ENCODE measurements around the gene PNPLA7.

Gene PNPLA7

GRCh38 chr9:137422604-137423513, 127.3 kb downstream of the PNPLA7 start, which contains the start of the genes EXD3 and NOXA1:
Gene EXD3, minus strand, starts transcription at chr9:137423162. Its CDS starts 27,805 bp downstream, at chr9:137395357.
Gene NOXA1, plus strand, starts transcription at chr9:137423393. Its CDS starts 137 bp downstream, at chr9:137423530.
- DNase-seq (ENCODE audit: low read depth), result peak; percentile 63
- peak; percentile 79 for TF ChIP-seq CTCF (IDR thresholded peaks at IDR 0.05; ENCODE audit: control insufficient read depth, extremely low read depth, insufficient read depth)
- H3K4me3 ChIP-seq (ENCODE audit: low read depth, low read length), result peak within 1 kb of the TSS; percentile 83

- peak overlapping the region; percentile 83 for H3K4me3 ChIP-seq (ENCODE audit: low read depth, low read length)
- DNase-seq (ENCODE audit: low read depth), result no peak
Observed at GRCh38 chr9:137421838-137422603, 128.2 kb downstream of the PNPLA7 start.

GRCh38 chr9:137417161-137418021, 132.8 kb downstream of the PNPLA7 start:
- TF ChIP-seq CTCF (IDR thresholded peaks at IDR 0.05; ENCODE audit: control insufficient read depth, extremely low read depth, insufficient read depth), result no peak
- DNase-seq (ENCODE audit: low read depth), result no peak
- H3K4me3 ChIP-seq (ENCODE audit: low read depth, low read length), result no peak overlapping the region

More at GRCh38 chr9:137421838-137422603, 128.2 kb downstream of the PNPLA7 start:
- TF ChIP-seq CTCF (IDR thresholded peaks at IDR 0.05; ENCODE audit: control insufficient read depth, extremely low read depth, insufficient read depth), result no peak

- no peak for TF ChIP-seq CTCF (IDR thresholded peaks at IDR 0.05; ENCODE audit: control insufficient read depth, extremely low read depth, insufficient read depth)
Observed at GRCh38 chr9:137416563-137417151, 133.5 kb downstream of the PNPLA7 start.

GRCh38 chr9:137416006-137416562, 134.1 kb downstream of the PNPLA7 start:
- TF ChIP-seq CTCF (IDR thresholded peaks at IDR 0.05; ENCODE audit: control insufficient read depth, extremely low read depth, insufficient read depth), result no peak
- DNase-seq (ENCODE audit: low read depth), result no peak
- no peak overlapping the region for H3K4me3 ChIP-seq (ENCODE audit: low read depth, low read length)

More at GRCh38 chr9:137416563-137417151, 133.5 kb downstream of the PNPLA7 start:
- no peak overlapping the region for H3K4me3 ChIP-seq (ENCODE audit: low read depth, low read length)
- no peak for DNase-seq (ENCODE audit: low read depth)

Data from LNCaP clone FGC (cell line).